Left cardiac atrium (tissue), 4 donors: ENCODE results near the gene LLGL2. TPM values are rescaled to one million over a fixed set of nuclear protein-coding genes. Genes with fewer than 3 reads are reported as not detected.
A peak's percentile ranks its signal among the peaks of the same experiment; 100 is the strongest.
"Not testable (repeated sequence)": the region's sequence is repeated elsewhere in the genome, so short reads cannot be mapped to it uniquely, and the experiment has no call there.

ENCODE experiments used
- ATAC-seq, 2 donors: fragments of 200-7000 bp; cut with Tn5 transposase; one replicate each; pipeline ENCODE4 v1.9.1; 2020; ENCODE audit warnings: mild to moderate bottlenecking in 2 of 2, moderate library complexity in 2 of 2
- DNase-seq: peaks from one replicate; pipeline ENCODE4 v3.0.0-alpha.2; 2020
- intact Hi-C, 2 donors: fragments of 100-400 bp; cut with DNase I; formaldehyde crosslinking; loops; one replicate each; pipeline versions ENCODE4 v1.14.1 to v1.15.1; 2022 to 2023
- total RNA-seq, 2 donors: library from RNA; stranded (reverse); fragmentation: NEBNext Ultra II Directional; extraction: Animal tissue kit (Norgen Biotek cat#: 25700); gene quantifications; one replicate each; pipeline ENCODE4 v1.2.1, GENCODE V29; 2021
- donor health status: DM: no; HTN: yes; CAD: no.
- donor health status: DM: no; HTN: yes; CAD: no; lungs with severe emphysema.
- donor health status: DM: yes; HTN: yes; CAD: no.
- donor health status: Dilated cardiomyopathy.

LLGL2 gene
- total RNA-seq, 2 donors from 2014 or later, result 6.8 to 8.7 TPM

DNA sequence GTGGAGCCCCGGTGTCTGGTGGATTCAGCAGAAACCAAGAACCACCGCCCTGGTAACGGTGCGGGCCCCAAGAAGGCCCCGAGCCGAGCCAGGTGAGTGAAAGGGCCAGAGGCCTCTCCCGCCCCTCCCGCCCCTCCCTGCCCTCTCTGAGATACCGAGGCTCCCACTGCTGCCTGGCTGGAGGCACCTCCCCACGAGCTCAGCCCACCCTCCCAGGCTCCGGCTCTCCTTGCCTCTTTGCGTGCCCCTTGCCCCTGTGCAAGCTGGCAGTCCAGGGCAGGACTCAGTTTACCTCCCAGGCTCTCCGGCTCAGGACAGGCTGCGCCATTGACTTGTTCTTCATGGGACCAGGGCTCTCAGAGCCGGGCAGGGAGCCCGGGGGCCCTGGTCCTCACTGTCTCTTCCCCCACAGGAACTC, 48.1 kb downstream of the LLGL2 start:
- ATAC-seq (no peak), DNase-seq (no peak)
- intact Hi-C loops, result no loop called here

DNA sequence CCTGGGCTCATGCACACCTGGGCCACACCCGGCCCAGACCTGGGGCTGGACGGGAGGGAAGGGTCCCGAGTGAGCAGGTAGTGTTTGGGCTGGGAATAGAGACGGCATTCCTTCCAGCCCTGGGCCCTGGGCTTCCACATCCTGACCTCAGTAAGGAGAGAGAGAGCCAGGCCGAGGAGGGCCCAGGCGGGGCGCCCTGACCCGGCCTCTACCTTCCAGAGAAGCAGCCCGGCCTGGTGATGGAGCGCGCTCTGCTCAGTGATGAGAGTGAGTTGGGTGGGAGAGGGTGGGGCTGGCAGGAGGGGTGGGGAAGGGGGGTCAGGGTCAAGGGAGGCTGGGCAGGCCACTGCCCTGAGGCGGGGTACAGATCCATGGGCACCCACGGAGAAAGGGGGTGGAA, 48.5 kb downstream of the LLGL2 start:
- DNase-seq, result no peak
- no peak for ATAC-seq
- intact Hi-C loops, result no loop called here

DNA sequence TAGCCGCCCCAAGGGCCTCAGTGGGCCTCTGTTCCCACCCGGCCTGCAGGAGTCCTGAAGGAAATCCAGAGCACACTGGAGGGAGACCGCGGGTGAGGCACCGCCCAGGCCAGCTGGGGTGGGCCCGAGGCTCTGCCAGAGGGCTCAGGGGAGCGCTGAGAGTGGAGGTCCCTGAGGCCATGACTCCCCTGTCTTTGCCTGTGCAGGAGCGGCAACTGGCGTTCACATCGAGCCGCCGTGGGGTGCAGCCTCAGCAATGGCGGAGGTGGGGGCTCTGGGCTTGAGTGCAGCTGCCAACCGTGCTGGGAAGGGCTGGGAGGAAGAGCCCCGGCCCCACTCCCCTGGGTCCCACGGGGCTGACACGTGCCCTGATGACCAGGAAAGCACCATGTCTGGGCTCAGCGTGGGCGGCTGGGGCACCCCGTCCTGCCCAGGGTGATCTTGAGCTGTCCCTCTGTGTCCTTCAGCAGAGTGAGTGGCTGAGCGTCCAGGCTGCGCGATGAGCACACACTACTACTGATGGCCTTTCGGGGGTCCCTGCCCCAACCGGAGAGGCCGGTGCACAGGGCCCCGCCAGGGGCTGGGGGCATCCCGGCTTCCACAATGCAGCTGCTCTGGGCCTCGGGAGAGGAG, 49.0 kb downstream of the LLGL2 start:
- DNase-seq, result no peak
- no peak for ATAC-seq
- intact Hi-C loops, result no loop called here

DNA sequence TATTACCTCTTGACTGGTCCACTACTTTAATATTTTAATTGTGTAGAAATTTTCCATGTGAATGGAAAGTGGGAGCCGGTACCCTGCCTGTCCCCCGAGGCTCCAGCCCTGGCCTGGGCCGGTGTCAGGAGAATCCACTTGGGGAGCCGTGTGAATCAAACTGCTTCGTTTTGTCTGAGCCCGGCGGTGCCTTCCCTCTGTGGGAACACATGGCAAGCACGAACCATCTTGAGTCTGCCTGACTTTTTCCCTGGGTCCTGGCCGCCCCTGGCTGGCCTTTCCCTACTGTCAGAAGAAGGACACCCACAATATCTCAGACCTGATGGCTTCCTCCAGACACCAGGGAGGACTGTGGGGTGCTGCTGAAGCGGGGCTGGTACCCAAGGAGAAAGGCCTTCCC, 49.7 kb downstream of the LLGL2 start:
- ATAC-seq (no peak), DNase-seq (no peak)
- intact Hi-C loops, result no loop called here

DNA sequence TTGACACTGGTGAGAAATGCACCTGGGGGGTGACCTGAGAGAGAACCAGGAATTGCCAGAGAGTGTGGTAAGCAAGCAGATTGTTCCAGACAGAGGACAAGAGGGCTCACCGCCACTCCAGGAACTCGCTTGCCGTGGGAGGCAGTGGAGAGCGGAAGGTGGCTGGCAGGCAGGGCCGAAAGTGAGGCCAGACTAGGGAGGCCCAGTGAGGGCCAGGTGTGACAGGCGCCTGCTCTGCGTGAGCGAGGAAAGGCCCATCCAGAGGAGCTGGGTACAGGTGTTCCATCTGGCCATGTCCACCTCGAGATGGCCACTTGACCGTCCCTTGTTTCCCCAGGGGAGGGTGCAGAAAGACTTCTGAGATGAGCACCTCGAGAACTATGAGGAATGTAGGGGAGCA, 50.2 kb downstream of the LLGL2 start:
- intact Hi-C loops, result no loop called here
- DNase-seq (no peak), ATAC-seq (no peak)

DNA sequence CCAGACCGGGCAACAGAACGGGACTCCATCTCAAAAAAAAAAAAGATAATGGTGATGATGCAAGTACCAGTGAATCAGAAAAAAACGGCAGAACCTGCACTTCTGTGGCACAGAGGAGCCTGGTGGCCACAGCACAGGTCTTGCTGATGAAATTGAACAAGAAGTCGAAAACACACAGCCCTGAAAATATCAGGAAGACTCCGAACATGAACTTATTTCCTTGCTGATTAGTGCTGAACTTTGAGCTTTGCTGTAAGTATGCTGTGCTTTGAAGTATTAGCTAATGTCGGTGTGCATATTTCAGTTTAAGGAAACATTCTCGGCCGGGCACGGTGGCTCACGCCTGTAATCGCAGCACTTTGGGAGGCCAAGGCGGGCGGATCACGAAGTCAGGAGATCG, 51.2 kb downstream of the LLGL2 start:
- ATAC-seq (no peak), DNase-seq (no peak)
- intact Hi-C loops, result no loop called here

DNA sequence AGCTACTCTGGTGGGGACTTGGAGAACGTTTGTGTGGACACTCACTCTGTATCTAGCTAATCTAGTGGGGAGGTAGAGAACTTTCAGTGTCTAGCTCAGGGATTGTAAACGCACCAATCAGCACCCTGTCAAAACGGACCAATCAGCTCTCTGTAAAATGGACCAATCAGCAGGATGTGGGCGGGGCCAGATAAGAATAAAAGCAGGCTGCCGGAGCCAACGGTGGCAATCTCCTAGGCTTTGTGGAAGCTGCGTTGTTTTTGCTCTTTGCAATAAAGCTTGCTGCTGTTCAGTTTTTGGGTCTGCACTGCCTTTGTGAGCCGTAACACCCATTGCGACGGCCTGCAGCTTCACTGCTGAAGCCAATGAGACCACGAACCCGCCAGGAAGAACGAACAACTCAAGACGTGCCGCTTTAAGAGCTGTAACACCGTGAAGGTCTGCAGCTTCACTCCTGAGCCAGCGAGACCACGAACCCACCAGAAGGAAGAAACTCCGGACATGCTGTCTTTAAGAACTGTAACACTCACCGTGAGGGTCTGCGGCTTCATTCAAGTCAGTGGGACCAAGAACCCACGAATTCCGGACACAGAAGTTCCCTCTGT, 55.7 kb downstream of the LLGL2 start:
- ATAC-seq, DNase-seq, intact Hi-C loops: not testable (repeated sequence)

DNA sequence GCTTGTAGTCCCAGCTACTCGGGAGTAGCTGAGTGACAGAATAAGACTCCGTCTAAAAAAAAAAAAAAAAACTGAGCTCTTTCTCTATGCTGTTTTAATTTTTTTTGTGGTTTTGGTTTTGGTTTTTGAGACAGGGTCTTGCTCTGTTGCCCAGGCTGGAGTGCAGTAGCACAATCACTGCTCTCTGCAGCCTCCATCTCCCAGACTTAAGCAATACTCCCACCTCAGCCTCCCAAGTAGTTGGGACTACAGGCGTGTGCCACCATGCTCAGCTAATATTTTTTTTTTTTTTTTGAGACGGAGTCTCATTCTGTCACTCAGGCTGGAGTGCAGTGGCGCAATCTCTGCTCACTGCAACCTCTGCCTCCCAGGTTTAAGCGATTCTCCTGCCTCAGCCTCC, 57.7 kb downstream of the LLGL2 start:
- ATAC-seq, DNase-seq, intact Hi-C loops: not testable (repeated sequence)

DNA sequence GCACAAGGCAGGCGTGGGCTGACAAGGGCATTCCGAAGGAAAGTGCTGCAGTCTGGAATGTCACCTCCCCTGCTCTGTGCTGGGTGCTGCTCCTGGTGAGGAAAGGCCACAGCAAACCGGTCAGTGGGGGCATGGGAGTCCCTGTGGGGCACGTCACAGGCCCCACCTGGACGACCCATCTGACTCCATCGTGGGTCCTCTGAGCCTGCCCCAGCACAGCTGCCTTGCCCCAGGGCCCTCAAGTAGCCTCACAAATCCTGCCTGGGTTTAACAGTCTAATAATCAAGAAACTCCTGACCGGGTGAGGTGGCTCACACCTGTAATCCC, 59.3 kb downstream of the LLGL2 start:
- ATAC-seq (no peak), DNase-seq (no peak)
- intact Hi-C loops, result loop anchor here in 1 of 2 donors (5.0 kb wide), 1 partner anchor 58 kb away; the partner anchor contains the start of gene LLGL2

DNA sequence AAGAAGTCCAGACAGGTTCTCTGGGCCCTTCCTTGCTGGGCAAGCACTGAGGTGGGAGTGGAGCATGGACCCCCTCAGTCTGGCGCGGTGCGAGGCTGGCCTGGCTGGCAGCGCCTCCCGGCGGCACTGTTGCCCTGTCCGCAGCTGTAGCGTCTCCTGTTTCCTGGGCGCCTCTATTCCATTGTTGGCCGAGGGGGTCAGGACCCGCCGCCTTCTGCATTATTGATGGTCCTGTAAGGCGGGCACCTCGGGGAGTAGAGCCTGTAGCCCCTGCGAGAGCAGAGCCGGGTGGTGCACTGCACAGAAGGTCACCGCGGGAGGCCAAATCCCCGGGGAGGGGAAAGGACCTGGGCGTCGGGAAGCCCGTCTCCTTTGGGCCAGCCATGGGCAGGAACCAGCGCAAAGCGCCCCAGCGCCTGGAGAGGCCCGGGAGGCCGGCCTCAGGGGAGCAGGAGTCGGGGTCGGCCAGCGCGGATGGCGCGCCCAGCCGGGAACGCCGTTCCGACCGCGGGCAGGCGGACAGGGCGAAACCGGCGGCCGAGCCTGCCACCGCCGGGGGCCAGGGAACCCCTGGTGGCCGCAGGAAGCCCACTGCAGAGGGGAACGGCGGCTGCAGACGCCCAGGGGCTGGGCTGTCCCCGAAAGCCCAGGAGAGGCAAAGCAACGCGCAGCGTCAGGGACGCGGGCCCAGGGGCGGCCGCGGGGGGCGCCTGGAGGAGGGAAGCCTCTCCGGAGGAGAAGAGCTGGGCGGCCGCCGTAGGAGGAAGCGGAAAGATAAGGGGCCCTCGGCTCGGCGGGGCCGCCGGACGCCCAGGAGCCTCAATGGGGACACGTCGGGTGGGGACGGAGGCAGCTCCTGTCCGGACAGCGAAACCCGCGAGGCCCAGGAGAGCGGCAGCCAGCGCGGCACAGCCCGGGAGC, 62.4 kb downstream of the LLGL2 start, which contains the start of gene MYO15B:
MYO15B (plus strand) TSS at position 126 of the 921 bp plus-strand sequence; CDS start at position 384, 258 bp downstream.
- DNase-seq (peak; percentile 82), ATAC-seq (peak; percentile 57 to 62)
- intact Hi-C loops, result loop anchor here (2.0 to 5.0 kb wide), 2 partner anchors 61 to 161 kb away; partner anchors contain the start of gene LLGL2 (in 1 of the 2)

DNA sequence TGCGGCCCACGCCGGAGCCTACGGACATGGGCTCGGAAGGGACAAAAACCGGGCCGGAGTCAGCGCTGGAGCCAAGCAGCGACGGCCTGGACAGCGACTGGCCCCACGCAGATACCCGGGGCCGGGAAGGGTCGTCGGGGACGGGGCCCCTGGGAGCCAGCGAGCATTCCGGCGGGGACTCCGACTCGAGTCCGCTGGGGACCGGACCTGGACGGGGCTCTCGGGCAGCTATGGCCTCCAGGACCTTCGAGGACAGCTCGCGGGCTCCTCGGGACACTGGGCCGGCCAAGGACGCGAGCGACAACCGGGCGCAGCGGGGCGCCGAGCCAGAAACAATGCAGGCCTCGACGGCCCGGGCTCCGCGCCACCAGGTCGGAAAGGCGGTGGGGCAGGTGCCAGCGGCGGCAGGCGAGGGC, 63.1 kb downstream of the LLGL2 start:
- DNase-seq (peak; percentile 63), ATAC-seq (peak; percentile 10 to 21)
- intact Hi-C loops, result loop anchor here in 1 of 2 donors (2.0 to 5.0 kb wide), 2 partner anchors 61 to 162 kb away; partner anchors contain the start of gene LLGL2

DNA sequence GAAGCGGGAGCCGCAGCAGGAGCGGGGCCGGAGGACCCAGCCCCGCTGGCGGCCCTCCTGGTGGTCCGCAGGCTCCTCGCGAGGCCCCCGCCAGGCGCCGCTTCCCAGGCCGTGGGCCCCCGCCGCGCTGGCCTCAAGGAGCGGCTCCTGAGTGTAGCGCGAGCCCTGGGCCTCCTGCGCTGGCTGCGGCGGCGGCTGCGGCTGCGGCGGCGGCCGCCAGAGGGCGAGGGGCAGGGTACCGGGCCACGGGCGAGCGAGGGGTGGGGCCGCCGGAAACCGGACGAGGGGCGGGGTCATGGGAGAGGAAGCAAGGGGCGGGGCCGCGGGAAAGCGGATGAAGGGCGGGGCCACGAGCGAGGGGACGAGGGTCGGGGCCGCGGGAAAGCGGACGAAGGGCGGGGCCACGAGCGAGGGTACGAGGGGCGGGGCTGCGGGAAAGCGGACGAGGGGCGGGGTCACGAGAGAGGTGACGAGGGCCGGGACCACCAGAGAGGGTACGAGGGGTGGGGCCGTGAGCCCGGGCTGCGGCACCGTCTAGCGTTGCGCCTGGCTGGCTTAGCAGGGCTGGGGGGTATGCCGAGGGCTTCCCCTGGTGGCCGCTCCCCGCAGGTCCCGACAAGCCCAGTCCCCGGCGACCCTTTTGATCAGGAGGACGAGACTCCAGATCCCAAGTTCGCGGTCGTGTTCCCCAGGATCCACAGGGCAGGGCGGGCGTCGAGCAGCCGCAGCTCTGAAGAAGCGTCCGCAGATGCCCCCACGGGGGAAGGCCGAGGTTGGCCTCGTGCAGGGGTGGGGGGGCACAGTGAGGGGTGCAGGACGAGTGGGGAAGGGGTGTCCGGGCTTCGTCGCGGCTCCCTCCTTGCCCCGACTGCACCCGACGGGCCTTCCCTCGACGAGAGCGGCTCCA, 63.8 kb downstream of the LLGL2 start:
- intact Hi-C loops, result loop anchor here in 1 of 2 donors (2.0 to 5.0 kb wide), 2 partner anchors 62 to 162 kb away; partner anchors contain the start of gene LLGL2
- ATAC-seq, result peak; percentile 89 to 91
- DNase-seq, result peak; percentile 97

DNA sequence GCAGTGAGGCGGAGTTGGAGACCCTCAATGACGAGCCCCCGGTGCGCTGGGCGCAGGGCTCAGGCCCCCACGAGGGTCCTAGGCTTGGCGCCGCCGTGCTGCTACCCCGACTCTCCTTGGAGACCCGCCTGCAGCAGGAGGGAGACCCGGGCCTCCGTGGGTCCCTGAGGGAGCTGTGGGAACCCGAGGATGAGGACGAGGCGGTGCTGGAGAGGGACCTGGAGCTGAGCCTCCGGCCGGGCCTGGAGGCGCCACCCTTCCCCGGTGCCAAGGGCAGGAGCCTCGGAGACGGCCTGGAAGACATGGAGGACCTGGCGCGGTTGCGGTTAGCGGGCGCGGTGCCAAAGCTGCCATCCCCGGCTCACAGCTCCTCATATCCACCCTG, 64.4 kb downstream of the LLGL2 start:
- intact Hi-C loops, result loop anchor here in 1 of 2 donors (2.0 to 5.0 kb wide), 2 partner anchors 63 to 163 kb away; partner anchors contain the start of gene LLGL2
- ATAC-seq (no peak), DNase-seq (peak; percentile 48)

DNA sequence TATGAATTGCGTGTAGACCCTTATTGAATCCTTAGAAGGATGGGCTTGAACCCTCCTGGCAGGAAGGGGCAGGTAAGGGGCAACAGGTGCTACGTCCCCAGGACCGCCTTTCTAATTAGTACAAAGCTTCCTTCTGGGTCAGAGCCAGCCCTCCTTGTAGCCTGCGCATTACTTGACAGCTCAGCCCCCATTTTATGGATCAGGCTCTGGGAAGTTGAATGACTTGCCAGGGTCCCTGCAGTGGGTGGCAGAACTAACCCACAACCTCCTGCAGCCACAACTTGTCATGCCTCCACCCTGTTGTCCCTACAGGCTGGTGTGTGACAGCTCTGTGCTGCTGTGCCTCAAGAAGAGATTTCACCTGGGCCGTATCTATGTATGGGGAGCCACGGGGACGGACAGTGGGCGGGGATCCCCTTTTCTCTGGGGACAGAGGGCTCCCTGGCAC, 64.8 kb downstream of the LLGL2 start:
- DNase-seq (no peak), ATAC-seq (no peak)
- intact Hi-C loops, result no loop called here

DNA sequence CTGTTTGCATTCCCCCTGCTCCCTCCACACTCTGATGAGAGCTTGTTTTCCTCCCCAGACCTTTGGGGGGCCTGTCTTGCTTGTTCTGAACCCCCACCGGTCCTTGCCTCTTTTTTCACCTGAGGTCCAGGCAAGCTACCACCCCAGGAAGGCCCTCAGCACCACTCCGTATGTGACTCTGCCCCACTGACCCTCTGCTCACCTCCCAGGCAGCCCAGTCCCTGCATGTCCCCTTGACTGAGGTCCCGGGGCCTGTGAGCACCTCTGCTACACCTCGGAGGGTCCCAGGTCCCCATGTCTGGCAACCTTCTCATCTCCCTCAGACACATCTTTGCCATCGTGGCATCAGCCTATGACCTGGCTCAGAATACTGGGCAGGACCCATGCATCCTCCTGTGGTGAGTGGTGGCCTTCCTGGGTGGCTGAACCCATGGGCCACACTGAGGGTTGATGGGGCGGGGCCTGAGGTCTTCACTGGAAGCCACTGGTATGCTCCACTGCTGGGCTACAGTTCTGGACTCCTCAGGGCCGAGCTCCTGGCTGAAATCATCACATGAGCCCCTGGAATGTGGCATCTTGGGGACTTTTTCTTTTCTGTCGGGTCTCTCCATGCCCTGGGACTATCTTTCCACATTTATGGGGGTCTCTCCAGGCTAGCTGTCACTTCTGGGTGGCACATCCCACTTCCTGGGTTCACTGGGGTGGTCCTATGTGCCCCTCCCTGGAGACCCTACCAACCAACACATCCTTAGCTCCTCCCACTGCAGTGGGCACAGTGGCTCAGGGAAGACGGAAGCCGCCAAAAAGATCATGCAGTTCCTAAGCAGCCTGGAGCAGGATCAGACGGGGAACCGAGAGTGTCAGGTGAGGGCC, 65.6 kb downstream of the LLGL2 start:
- intact Hi-C loops, result no loop called here
- no peak for DNase-seq
- ATAC-seq, result no peak

DNA sequence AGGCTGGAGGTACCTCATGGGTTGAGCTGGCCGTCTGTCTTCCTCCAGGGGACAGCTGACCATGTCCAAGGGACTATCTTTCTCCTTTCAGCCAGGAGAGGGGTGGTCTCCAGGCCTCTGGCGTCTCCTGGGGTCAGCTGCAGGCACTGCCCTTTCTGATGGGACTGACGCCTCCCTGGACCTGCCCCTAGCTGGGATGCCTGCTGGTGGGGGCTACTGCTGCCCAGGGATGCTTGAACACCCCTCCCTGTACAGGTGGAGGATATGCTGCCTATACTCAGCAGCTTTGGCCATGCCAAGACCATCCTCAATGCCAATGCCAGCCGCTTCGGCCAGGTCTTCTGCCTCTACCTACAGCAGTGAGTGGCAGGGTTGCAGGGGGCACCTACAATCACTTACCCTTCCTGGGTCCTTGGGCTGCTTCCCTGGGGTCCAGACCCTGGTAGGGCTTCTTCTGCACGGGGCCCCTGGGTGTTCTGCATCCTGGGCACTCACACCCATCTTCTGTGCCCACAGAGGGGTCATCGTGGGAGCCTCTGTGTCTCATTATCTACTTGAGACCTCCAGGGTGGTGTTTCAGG, 66.3 kb downstream of the LLGL2 start:
- no peak for ATAC-seq
- intact Hi-C loops, result no loop called here
- no peak for DNase-seq

DNA sequence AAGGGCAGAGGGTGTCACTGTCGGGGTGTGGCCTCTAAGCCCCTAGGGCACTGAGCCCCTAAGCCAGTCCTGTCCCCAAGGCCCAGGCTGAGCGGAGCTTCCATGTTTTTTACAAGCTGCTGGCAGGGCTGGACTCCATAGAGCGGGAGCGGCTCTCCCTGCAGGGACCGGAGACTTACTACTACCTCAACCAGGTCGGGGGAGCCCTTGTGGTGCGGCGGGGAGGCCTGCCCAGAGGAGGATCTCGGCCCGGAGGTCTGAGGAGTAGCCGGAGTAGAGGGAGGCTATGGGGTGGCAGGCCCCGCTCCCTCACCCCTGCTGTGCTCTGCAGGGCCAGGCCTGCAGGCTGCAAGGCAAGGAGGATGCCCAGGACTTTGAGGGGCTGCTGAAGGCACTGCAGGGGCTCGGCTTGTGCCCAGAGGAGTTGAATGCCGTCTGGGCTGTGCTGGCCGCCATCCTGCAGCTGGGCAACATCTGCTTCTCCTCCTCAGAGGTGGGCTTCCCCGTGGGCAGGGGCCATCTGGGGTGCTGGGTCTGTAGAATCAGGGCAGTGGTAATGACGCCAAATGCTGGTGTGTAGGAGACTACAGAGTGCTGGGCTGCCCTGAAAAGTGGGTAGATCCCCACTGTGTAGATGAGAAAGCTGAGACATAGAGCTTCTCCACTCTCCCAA, 67.0 kb downstream of the LLGL2 start:
- ATAC-seq, result no peak
- no peak for DNase-seq
- intact Hi-C loops, result no loop called here
